Common myeloid progenitor, CD34-positive (primary cell): ENCODE data around the gene CD200R1L.

Source experiments
- CTCF ChIA-PET: fragments of 350-600 bp; sonication (Branson Sonifier 250); formaldehyde crosslinking; loops from one replicate; lab custom pipeline; 2021; ENCODE audit warnings: antibody characterized with exemption; lab: Charles Lee
- POLR2A ChIA-PET: fragments of 350-600 bp; sonication (Branson Sonifier 250); formaldehyde crosslinking; loops from one replicate; lab custom pipeline; 2021; ENCODE audit warnings: antibody characterized with exemption; lab: Charles Lee
- DNase-seq, 3 donors: peaks; one replicate each; pipeline versions ENCODE4 v3.0.0 to v3.0.0-alpha.2; 2013
- H3K27ac ChIP-seq, 2 experiments: 1 replicate in 1 of 2; 2 replicates in 1 of 2; pipeline ENCODE4 v1.7.0; 2013; ENCODE audit warnings: inconsistent platforms in 2 of 2, low read length in 2 of 2, mild to moderate bottlenecking in 2 of 2, low read depth in 1 of 2, moderate library complexity in 1 of 2; ENCODE audit not compliant: severe bottlenecking in 2 of 2, insufficient read depth in 1 of 2, poor library complexity in 1 of 2
- H3K27me3 ChIP-seq, 5 experiments: replicated peaks in 2 of 5; 1 replicate in 3 of 5; 2 replicates in 2 of 5; pipeline versions ENCODE4 v1.6.1 to v1.7.0; 2013; ENCODE audit warnings: low read length in 4 of 5, mild to moderate bottlenecking in 2 of 5, moderate library complexity in 2 of 5, inconsistent platforms in 1 of 5; ENCODE audit not compliant: insufficient read depth in 5 of 5, control insufficient read depth in 4 of 5
- H3K36me3 ChIP-seq, 4 experiments: 1 replicate in 2 of 4; 2 replicates in 2 of 4; pipeline versions ENCODE4 v1.6.1 to v1.7.0; 2013; ENCODE audit warnings: low read length in 3 of 4, control low read depth in 1 of 4, mild to moderate bottlenecking in 1 of 4; ENCODE audit not compliant: control insufficient read depth in 4 of 4, insufficient read depth in 4 of 4
- H3K4me1 ChIP-seq, 4 experiments: 1 replicate in 3 of 4; 2 replicates in 1 of 4; pipeline versions ENCODE4 v1.6.1 to v1.7.1; 2013; ENCODE audit warnings: low read length in 3 of 4, mild to moderate bottlenecking in 3 of 4, control low read depth in 1 of 4, inconsistent platforms in 1 of 4, moderate library complexity in 1 of 4; ENCODE audit not compliant: control insufficient read depth in 4 of 4, insufficient read depth in 4 of 4; ENCODE audit errors: control extremely low read depth in 1 of 4
- H3K4me3 ChIP-seq, 7 experiments: 1 replicate in 4 of 7; 2 replicates in 3 of 7; pipeline versions ENCODE4 v1.5.1 to v1.7.0; 2013; ENCODE audit warnings: mild to moderate bottlenecking in 7 of 7, low read length in 6 of 7, moderate library complexity in 6 of 7, inconsistent platforms in 2 of 7, low read depth in 2 of 7, control low read depth in 1 of 7; ENCODE audit not compliant: insufficient read depth in 4 of 7, control insufficient read depth in 1 of 7; ENCODE audit errors: extremely low read depth in 1 of 7
- H3K9me3 ChIP-seq, 5 experiments: 1 replicate in 4 of 5; 2 replicates in 1 of 5; pipeline versions ENCODE4 v1.6.1 to v1.7.1; 2013; ENCODE audit warnings: low read length in 4 of 5, mild to moderate bottlenecking in 2 of 5, inconsistent platforms in 1 of 5, low read depth in 1 of 5, moderate library complexity in 1 of 5; ENCODE audit not compliant: control insufficient read depth in 4 of 5, insufficient read depth in 2 of 5; ENCODE audit errors: control extremely low read depth in 1 of 5
- WGBS: methylation state at CpG from one replicate; pipeline ENCODE4 v1.1.5; 2013; ENCODE audit not compliant: insufficient coverage; 5-methylcytosine and 5-hydroxymethylcytosine counted together

The CD200R1L gene

GRCh38 chr3:112874725-112875124, 28.1 kb upstream of the CD200R1L start:
- H3K27me3 ChIP-seq: no peaks in the 10 kb centered on the region
- no peaks in the 10 kb centered on the region for H3K4me1 ChIP-seq
- no peak for DNase-seq
- peaks cover 0 to 20% (median 5%) of the 10 kb centered on the region in 5 experiments for H3K9me3 ChIP-seq
- ChIA-PET POLR2A (interaction anchor here (0.7 kb wide), 1 partner anchor 169 kb away, joined by 3 read pairs; no protein-coding TSS in a partner anchor), CTCF (no interaction called here)
- no peaks in the 10 kb centered on the region for H3K36me3 ChIP-seq
- H3K4me3 ChIP-seq: no peak overlapping the region
- H3K27ac ChIP-seq: no peak overlapping the region

- no peaks in the 10 kb centered on the region for H3K36me3 ChIP-seq
- H3K27ac ChIP-seq: no peak overlapping the region
- no CpG with 5 or more reads among the region's 2 CpGs for WGBS
- ChIA-PET CTCF (no interaction called here), POLR2A (no interaction called here)
- peaks cover 0 to 21% (median 5%) of the 10 kb centered on the region in 5 experiments for H3K9me3 ChIP-seq
- DNase-seq: no peak
- no peak overlapping the region for H3K4me3 ChIP-seq
- no peaks in the 10 kb centered on the region for H3K27me3 ChIP-seq
- H3K4me1 ChIP-seq: no peaks in the 10 kb centered on the region
These were observed 27.0 kb upstream of the CD200R1L start for GRCh38 chr3:112873632-112874031.

- CTCF ChIA-PET: no interaction called here
- Histone ChIP-seq H3K4me1 (no peaks in the 10 kb centered on the region), H3K4me3 (no peak overlapping the region), H3K36me3 (no peaks in the 10 kb centered on the region), H3K27me3 (no peaks in the 10 kb centered on the region), H3K9me3 (peaks cover 0 to 27% (median 5%) of the 10 kb centered on the region in 5 experiments), H3K27ac (no peak overlapping the region)
- POLR2A ChIA-PET: no interaction called here
- 97% methylated on average over 3 of the region's 3 CpGs for WGBS
- no peak for DNase-seq
These were observed 25.1 kb upstream of the CD200R1L start for GRCh38 chr3:112871735-112872134.

GRCh38 chr3:112865757-112866156, 19.1 kb upstream of the CD200R1L start:
- Histone ChIP-seq H3K4me3 (no peak overlapping the region), H3K27me3 (peaks cover 0 to 2% (median 0%) of the 10 kb centered on the region in 5 experiments), H3K36me3 (no peaks in the 10 kb centered on the region), H3K4me1 (peaks cover 0 to 2% (median 0%) of the 10 kb centered on the region in 4 experiments), H3K9me3 (peaks cover 0 to 16% (median 2%) of the 10 kb centered on the region in 5 experiments), H3K27ac (no peak overlapping the region)
- CTCF ChIA-PET: no interaction called here
- POLR2A ChIA-PET: no interaction called here
- no CpG with 5 or more reads among the region's 2 CpGs for WGBS
- DNase-seq: no peak

GRCh38 chr3:112860898-112861297, 14.2 kb upstream of the CD200R1L start:
- POLR2A ChIA-PET: no interaction called here
- Histone ChIP-seq H3K27ac (no peak overlapping the region), H3K4me1 (peaks cover 3 to 33% (median 7%) of the 10 kb centered on the region in 4 experiments), H3K27me3 (peaks cover 0 to 2% (median 0%) of the 10 kb centered on the region in 5 experiments), H3K4me3 (no peak overlapping the region), H3K36me3 (no peaks in the 10 kb centered on the region), H3K9me3 (peaks cover 0 to 22% (median 10%) of the 10 kb centered on the region in 5 experiments)
- DNase-seq: peak in 2 of 3 donors; percentile 24 to 31
- CTCF ChIA-PET: no interaction called here

- peak; percentile 13 to 66 (median 64) for DNase-seq
- Histone ChIP-seq H3K27ac (no peak overlapping the region), H3K9me3 (peaks cover 0 to 28% (median 12%) of the 10 kb centered on the region in 5 experiments), H3K36me3 (no peaks in the 10 kb centered on the region), H3K4me3 (no peak overlapping the region), H3K27me3 (peaks cover 0 to 12% (median 0%) of the 10 kb centered on the region in 5 experiments), H3K4me1 (peaks cover 3 to 36% (median 7%) of the 10 kb centered on the region in 4 experiments)
- CTCF ChIA-PET: no interaction called here
- POLR2A ChIA-PET: no interaction called here
- WGBS: no CpG with 5 or more reads among the region's 2 CpGs
These were observed 11.9 kb upstream of the CD200R1L start for GRCh38 chr3:112858410-112859069.

GRCh38 chr3:112857526-112857925, 10.9 kb upstream of the CD200R1L start:
- DNase-seq: peak in 2 of 3 donors; percentile 58 to 73
- CTCF ChIA-PET: no interaction called here

More at GRCh38 chr3:112857526-112857925, 10.9 kb upstream of the CD200R1L start:
- POLR2A ChIA-PET: no interaction called here
- H3K4me1 ChIP-seq: peaks cover 3 to 36% (median 7%) of the 10 kb centered on the region in 4 experiments
- H3K4me3 ChIP-seq: no peak overlapping the region
- peaks cover 0 to 12% (median 0%) of the 10 kb centered on the region in 5 experiments for H3K27me3 ChIP-seq
- no peaks in the 10 kb centered on the region for H3K36me3 ChIP-seq
- H3K27ac ChIP-seq: no peak overlapping the region
- H3K9me3 ChIP-seq: peaks cover 3 to 35% (median 18%) of the 10 kb centered on the region in 5 experiments
